ENCODE results near the gene TNFAIP8L2.
"Not testable (repeated sequence)": the region's sequence is repeated elsewhere in the genome, so short reads cannot be mapped to it uniquely, and the experiment has no call there.

The TNFAIP8L2 gene

DNA sequence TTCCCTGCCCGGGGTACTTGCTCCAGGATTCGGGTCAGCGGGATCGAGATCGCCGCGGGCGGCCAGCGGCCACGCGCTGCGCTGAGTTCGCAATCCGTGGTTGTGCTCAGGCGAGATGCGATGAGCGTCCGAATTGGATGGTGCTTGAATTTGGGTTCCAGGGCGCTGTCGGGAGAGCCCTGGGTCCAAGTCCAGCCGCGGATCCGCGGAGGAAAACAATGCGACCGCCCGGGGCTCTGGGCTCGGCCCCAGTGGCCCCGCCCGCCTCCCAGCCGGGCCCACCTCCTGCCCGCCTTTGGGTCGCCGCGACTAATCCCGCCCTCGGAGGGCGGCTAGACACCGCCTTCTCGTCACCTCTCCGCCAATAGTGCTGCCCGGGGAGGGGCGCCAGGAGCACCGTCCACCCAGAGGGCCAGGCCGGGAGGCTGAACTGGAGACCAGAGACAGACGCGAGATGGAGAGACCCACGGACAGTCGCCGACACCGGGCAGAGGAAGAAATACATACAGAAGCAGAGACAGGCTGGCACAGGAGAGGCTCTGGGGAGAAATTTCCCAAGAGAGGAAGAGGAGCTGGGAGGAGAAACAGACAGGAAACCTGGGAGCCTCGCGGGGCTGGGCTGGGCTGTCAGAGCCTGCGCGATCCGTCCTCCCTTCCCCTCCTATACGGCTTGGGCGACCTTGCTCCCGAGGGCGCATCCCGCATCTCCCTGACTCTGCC, 9.9 kb upstream of the TNFAIP8L2 start, which contains the start of gene SEMA6C:
Gene SEMA6C, minus strand, starts transcription at position 220 of the 720 bp plus-strand sequence. CDS start 4,010 bp downstream, outside the sequence.
- DNase-seq: peak; percentile 83

DNA sequence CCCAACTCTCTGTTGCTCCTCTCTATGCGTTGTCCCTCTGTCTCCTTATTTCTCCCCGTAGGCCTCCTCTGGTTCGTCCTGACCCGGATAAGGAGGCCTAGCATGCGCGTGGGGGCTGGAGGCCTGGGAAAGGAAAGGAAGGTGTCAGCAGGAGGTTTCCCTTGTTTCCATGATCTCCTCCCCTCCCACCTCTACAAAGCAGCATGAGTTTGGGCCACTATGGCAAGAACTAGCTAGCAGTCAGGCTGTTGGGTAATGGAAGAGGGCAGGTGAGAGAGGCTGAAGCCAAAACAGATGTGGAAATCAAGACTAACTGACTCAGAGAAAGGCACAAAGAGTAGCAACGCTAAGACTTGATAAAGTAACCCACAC, 9.3 kb upstream of the TNFAIP8L2 start:
- no peak for DNase-seq

DNA sequence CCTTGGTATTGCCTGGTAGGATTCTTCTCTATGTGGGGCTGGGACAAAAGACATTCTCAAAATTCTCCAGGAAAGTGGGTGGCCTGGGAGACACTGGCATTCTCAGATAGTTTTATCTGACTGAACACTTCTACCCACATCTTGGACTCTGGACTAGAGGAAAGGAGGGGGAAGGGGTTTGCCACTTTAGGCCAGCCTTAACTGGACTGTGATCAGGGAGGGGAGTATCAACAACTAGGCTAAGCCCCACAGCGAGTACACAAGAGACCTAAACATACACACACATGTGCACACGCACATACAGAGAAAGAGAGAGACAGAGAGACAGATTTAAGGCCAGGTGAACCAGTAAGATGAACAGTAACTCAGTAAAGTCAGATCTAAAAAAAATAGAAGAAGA, 8.8 kb upstream of the TNFAIP8L2 start:
- no peak for DNase-seq

DNA sequence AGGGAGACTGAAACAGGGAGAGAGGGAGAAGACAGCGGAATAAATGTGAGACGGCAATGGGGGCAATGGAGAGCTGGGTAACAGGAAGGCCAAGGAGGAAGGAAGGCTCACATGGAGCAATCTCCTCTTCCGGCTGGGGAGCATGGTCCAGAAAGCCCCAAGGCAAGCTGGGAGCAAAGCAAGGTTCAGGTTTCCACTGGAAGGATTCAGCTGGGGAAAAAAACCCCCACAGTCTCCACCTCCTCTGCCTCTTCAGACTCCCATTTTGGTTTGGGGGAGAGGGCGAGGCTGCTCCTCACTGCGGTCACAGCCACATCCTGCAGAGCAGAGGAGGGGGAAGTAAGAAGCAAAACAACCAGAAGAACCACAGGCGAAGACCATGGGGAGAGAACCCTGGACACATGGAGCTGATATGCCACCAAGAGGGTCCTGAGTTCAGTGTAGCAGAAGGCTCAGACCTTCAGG, 650 bp downstream of the TNFAIP8L2 start:
- DNase-seq: peak; percentile 65

DNA sequence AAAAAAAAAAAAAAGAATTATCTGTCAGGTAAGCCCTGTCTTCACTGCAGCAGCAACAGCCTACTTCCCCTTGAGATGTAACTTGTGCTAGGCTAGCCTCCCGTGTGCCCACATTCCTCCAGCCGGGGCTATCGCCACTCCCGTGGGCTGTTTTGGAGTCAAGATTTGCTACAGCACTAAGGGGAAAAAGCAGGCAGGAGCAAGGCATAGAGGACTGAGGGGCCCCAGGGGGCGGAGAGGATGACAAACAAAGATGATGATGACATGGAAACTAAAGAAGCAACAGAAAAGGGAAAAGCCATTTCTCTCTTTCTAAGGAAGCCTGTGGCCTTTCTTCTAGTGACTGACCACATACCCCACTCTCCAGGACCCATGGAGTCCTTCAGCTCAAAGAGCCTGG, 1.9 kb downstream of the TNFAIP8L2 start:
- DNase-seq: no peak

DNA sequence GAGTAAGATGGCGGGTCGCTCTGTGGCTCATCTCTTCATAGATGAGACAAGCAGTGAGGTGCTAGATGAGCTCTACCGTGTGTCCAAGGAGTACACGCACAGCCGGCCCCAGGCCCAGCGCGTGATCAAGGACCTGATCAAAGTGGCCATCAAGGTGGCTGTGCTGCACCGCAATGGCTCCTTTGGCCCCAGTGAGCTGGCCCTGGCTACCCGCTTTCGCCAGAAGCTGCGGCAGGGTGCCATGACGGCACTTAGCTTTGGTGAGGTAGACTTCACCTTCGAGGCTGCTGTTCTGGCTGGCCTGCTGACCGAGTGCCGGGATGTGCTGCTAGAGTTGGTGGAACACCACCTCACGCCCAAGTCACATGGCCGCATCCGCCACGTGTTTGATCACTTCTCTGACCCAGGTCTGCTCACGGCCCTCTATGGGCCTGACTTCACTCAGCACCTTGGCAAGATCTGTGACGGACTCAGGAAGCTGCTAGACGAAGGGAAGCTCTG, 2.4 kb downstream of the TNFAIP8L2 start:
- no peak for DNase-seq

DNA sequence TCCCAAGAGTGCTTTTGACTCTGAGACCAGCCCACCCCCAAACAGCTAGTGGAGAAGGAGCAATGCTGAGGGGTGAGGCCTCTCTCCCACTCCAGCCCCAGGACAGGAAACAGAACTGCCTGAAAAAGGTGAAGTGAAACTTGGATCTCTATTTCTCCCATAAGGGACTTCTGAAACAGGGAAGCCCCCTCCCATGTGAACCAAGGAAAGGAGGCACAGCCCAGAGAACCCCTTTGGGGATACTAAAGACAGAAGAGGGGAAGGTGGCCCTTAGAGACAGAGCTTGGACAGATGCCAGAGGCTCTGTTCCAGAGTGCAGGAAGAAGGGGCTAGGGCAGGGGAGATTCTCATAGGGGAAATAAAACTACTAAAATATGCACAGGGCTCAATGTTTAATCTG, 2.9 kb downstream of the TNFAIP8L2 start:
- no peak for DNase-seq

DNA sequence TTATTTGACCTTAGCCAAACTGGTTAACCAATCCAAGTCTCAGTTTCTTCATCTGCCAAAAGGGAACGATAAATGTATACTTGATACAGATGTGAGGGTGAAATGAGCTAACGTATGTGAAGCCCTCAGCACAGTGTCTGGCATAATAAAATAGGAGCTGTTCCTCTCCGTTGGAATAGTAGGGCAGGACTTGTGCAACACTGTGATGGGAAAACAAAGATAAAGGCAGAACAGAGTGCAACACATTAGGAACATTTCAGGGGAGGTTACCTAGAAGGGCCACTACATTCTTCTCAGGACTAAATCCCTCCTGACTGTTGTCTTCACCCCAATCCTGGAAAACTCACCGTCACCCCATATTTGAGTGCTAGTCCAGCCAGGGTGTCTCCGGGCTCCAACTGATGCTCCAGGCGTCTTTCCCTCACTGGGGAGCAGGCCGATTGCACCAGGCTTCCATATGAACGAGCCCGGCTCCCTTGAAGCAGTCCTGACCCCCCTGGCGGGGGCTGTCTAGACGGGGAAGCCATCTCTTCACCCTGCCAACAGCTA, 8.4 kb downstream of the TNFAIP8L2 start:
- no peak for DNase-seq

DNA sequence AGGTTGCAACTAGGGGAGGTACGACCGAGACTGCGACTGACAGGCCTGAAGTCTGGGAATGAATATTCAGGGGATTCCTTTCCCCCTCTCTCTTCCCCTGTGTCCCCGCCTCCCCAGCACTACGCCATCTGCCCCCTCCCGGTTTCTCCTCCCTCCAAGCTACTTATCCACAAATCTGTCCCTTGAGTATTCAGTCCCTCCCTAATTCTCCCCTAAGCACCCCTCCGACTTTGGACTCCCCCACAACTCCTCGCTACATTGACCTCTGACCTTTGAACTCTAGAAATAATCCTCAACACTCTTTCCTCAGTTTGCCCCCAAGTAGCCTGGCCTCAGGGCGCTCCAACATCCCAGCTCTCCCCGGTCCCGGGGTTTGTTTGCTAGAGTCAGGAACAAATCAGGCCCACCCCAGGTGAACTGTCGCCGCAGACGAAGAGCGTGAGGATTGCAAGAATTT, 8.9 kb downstream of the TNFAIP8L2 start:
- DNase-seq: no peak

DNA sequence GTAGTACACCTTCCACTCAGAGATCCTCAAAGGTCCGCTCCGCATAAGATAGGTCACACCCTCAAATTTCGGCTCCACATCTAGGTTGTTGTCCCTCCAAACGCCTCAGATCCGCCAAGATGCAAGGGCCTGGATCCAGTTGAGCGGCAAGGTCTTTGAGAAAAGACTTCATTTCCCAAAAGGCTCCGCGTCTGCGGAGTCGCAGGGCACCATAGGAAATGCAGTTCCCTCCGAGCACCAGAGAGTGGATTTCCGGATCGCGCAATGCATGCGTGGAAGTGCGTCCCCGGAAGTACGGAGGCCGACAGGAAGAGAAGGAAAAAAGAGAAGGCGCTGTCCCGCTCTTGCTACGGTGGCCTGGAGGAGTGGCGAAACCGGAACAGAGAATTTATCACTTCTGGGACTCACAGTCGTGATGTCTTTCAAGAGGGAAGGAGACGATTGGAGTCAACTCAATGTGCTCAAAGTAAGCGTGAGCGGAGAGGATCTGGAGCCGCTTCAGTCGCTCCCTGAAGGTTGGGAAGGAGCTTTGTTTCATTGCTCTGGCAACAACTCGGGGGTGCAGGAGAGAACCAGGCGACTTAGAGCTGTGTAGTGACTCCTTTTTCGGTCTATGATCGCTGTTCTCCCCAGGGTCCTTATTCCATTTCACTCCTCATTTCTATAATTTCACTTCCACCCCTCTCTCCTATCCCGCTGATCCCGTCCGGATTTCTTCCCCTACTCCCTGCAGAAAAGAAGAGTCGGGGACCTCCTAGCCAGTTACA, 9.5 kb downstream of the TNFAIP8L2 start, which contains the start of the genes LYSMD1 and SCNM1:
Gene LYSMD1, minus strand, starts transcription at position 165 of the 767 bp plus-strand sequence. CDS start 644 bp downstream, outside the sequence.
Gene SCNM1, plus strand, starts transcription at position 407 of the 767 bp plus-strand sequence. Its CDS starts 9 bp downstream, at position 416.
- peak; percentile 94 for DNase-seq

DNA sequence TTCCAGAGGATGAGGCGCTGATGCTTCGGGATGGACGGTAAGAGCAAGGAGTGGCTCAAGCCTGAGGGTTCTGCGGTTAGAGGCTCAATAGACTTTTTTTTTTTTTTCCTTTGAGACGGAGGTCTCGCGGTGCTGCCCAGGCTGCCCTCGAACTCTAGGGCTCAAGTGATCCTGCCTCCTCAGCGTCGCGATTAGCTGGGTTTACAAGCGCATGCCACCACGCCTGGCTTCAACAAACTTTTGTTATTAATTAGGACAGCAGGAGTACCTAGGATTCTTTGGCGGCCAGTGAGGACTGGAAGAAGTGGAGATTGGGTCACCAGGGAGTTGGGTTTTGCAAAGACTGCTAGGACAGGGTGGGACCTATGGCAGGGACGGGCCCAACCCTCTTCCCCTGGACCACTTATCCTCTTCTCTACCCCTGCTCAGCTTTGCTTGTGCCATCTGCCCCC, 10.1 kb downstream of the TNFAIP8L2 start:
- no peak for DNase-seq

DNA sequence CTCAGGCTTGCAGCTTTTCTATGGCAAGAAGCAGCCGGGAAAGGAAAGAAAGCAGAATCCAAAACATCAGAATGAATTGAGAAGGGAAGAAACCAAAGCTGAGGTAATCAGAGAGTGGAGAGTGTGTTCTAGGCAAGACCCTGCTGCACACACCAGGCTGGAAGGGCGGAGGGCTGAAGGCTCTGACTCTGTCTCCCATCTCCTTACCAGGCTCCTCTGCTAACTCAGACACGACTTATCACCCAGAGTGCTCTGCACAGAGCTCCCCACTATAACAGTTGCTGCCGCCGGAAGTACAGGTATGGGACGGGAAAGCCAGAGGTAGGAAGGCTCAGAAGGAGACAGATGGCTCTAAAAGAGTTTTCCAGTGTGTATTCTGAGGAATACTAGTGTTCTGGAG, 10.7 kb downstream of the TNFAIP8L2 start:
- DNase-seq: no peak

DNA sequence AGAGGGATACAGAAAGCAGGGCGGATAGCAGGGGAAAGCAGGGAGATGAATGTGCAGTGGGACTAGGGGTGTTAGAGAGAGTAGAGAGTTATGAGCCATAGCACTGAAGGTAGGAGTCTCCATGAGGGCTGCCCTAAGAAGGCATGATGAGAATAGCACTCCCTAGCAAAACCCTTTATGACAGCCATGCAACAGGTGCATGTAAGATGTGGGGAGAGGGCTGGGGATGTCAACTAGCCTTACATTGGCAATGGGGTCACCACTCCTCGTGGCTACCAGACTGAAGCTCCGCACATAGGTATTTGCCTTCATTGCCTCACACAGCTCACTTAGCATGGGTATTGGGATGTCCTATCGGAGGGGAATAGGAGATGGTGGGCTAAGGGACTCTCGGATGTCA, 14.7 kb downstream of the TNFAIP8L2 start:
- no peak for DNase-seq

DNA sequence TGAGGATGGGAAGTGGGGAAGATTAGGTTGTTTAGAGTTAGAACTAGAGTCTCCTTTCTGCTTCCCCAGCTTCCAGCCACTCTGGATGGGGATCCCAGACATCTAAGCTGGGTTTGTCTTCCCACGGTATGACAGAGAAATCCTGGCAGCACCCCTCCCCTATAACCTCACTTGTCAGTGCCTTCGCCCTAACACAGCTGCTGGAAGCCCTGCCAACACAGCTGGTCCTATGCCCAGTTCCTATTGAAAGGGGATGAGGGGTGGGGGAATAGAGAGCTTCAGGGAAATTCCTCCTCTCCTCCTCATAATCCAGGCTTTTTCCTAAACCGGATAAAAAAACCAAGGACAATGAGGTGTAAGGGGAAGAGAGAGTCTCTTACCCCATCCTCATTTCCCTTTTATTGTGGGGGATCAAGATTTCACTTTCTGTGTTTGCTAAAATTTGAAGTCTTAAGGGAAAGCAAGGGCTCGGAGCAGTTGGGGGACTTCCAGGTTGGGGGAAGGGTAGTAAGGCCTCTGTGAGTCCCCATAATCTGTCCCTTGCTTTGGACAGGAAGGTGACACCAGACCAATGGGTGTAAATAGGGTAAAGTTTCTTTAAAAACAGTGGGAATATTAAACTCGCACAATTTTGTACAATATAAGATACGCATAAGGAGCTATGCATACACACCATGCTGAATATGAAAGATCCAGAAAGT, 18.7 kb downstream of the TNFAIP8L2 start:
- DNase-seq: no peak

DNA sequence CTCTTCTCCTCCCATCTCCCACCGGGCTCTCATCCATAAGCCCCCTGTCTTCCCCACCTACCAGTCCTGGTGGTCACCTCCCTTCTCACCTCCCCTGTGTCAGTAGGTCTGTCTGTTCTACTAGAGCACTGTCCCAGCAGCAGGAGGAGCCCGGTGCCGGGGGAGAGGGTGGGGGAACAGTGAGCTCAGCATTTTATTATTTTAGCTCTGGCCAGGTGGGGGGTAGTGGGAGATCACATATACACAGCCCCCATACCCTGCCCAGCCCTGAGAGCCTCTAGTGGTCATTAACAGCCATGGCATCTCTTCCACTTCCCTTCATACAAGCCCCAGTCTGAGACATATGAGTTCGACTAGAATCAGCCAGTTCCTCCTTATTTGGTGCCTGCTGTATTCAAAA, 19.4 kb downstream of the TNFAIP8L2 start, which contains the start of gene TMOD4:
Gene TMOD4, minus strand, starts transcription at position 119 of the 400 bp plus-strand sequence. CDS start 1,106 bp downstream, outside the sequence.
- no peak for DNase-seq

DNA sequence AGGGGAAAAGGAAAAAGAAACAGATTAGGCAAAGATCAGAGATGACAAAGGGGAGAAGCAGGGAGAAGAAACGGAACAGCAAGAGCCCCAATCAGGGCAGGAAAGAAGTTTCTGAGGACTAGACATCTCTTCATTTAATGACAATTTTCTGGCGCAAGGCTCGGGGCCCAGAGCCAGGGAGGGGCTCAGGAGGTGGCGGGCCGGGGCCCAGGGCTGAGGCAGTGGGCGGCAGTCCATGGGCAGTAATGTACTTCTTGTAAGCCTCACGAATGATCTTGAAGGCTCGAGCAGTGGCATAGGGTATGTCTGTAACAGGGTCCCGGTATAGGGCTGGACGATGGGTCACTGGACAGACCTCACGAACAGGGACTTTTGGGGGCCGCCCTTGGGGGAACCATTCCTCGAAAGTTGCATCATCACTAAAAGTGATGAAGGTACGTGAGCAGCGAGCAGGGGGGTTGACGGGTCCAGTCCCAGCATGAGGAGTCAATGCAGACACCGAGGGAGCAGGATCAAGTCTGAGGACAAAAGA, 20.1 kb downstream of the TNFAIP8L2 start:
- DNase-seq: no peak

DNA sequence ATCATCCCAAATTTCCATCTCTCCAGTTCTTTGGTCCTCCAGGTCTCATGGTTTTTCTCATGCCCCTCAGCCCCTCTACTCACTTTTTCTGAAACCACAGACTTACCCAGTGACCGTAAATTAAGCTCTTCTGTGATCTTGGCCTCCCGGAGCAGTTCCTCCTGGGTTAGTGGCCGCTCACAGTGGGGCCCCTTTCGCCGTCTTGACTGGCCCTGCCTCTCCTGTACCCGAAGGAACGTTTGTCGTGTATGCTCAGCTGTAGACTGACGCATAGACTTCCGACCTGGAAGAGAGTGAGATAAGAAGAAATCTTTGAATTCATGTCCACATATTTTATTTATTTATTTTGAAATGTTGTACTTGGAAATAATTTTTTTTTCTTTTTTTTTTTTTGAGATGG, 27.8 kb downstream of the TNFAIP8L2 start:
- DNase-seq: no peak

DNA sequence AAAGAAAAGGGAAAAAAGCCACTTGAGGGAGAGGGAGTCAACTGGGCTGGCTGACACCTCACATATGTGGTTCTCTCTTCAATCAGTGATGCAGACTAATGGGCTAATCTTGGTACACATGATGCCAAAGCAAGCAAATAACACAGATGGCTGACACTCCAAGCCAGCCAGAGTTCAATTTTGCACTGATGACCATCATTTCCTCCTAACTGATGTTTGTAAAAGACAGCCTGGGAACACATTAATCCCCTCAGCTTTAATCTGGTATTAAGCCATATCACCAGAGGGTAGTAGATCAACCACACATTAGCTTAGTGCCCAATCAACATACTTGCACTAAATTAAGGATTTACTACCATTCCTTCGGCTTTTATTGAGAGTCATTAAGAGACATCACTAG, 30.8 kb downstream of the TNFAIP8L2 start:
- DNase-seq: no peak

DNA sequence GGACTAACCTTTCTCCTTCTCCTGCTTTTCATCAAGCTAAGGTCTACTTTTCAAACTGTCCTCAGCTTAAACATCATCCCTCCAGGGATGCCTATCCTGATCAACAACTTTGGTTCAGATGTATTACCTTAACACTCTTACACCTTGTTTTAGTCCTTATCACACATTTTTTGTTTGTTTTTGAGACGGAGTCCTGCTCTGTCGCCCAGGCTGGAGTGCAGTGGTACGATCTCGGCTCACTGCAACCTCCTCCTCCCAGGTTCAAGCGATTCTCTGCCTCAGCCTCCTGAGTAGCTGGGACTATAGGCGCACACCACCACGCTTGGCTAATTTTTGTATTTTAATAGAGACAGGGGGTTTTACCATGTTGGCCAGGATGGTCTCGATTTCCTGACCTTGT, 32.2 kb downstream of the TNFAIP8L2 start:
- not testable (repeated sequence) for DNase-seq

DNA sequence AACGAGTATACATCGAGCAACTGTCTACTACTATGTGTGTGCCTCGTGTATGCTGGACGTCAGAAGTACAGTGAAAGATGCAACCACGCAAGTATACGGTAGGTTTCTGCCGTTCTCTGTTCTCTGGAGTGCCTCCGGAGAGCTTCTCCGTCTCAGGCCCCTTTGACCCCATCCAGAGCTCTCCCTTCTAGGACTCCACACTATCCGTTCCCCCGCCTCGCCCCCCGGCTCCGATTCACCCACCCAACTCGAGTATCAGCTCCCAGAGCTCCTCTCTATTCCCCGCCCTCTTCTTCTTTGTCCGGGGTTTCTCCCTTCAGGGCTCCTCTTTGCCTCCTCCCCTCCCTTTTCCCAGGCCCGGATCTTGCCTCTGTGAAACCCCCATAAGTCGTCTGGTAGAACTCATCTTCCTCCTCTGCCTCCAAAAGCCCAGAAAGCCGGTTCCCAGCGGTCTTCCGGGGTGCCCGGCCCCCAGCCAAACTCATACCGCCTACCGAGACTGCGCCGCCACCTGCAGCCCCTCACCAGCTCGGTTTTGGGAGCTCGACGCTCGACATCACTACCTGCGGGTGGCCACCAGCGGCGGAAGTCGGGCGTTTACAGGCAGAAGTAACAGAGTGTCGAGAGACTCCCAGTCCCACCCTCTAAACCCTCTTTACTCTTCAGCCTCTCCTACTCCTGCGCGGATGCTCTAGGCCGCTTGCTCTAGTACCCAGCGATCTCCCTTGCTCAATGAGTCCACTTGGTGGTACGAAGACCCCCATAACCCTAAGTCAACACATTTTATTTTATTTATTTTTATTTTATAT, 33.4 kb downstream of the TNFAIP8L2 start, which contains the start of gene VPS72:
Gene VPS72, minus strand, starts transcription at position 561 of the 809 bp plus-strand sequence. Its CDS starts 76 bp downstream, at position 485.
- DNase-seq: peak; percentile 79

DNA sequence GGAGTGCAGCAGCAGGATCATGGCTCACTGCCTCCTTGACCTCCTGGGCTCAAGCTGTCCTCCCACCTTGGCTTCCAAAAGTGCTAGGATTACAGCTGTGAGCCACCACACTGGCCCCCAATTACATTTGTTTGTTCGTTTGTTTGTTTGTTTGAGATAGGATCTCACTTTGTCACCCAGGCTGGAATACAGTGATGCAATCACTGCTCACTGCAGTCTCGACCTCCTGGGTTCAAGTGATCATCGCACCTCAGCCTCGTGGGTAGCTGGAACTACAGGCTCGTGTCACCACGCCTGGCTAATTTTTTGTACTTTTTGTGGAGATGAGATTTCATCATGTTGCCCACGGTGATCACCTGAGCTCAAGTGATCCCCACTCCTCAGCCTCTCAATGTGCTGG, 35.6 kb downstream of the TNFAIP8L2 start:
- DNase-seq: no peak

Data from activated effector memory CD4-positive, alpha-beta T cell treated with Interleukin-2 at 50 U/mL for 16 hours (primary cell).